Vagina (tissue), 2 donors: ENCODE data around the gene ARMH3.

Experiments used
- CTCF ChIP-seq, 3 experiments: fragments of 450-650 bp in 2 of 3; fragments of 200-600 bp in 1 of 3; sonication (generic) in 1 of 3; IDR thresholded peaks; one replicate each; pipeline ENCODE4 v1.5.1; 2017 to 2019; ENCODE audit warnings: antibody characterized with exemption in 3 of 3, mild to moderate bottlenecking in 2 of 3, moderate library complexity in 2 of 3
- POLR2A ChIP-seq, 2 donors: fragments of 450-650 bp; IDR thresholded peaks; one replicate each; pipeline ENCODE4 v1.6.1; 2017; ENCODE audit warnings: antibody characterized with exemption in 2 of 2, mild to moderate bottlenecking in 2 of 2, moderate library complexity in 2 of 2

- TF ChIP-seq CTCF (IDR thresholded peaks at IDR 0.05) (no peak), POLR2A (IDR thresholded peaks at IDR 0.05) (no peak)
These were observed 217.0 kb downstream of the ARMH3 start for GRCh38 chr10:101839002-101839401.
